Glomerular visceral epithelial cell (primary cell): ENCODE measurements around the gene ASTN1.

Source experiments
- DNase-seq: peaks from one replicate; pipeline ENCODE4 v3.0.0-alpha.2; 2016; ENCODE audit errors: extremely low spot score

ASTN1 gene

DNA sequence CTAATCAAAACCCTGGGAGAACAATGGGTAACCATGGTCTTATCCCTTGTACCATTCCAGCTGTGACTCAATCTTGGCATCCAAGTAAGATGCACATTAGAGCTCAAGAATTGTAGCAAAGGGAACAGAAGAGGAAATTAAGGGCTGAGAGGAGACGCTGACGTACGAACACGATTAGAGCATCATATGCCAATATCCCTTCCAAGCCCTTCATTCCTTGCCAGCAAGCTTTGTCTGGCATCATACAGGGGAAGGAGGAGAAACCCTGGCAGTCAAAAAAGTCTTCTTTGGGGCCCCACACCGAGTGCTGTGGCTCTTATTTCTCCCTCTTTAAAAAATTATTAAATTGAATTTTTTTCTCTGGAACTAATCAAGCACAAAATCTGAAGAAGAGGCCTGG lies 120.9 kb downstream of the ASTN1 start:
- no peak for DNase-seq

DNA sequence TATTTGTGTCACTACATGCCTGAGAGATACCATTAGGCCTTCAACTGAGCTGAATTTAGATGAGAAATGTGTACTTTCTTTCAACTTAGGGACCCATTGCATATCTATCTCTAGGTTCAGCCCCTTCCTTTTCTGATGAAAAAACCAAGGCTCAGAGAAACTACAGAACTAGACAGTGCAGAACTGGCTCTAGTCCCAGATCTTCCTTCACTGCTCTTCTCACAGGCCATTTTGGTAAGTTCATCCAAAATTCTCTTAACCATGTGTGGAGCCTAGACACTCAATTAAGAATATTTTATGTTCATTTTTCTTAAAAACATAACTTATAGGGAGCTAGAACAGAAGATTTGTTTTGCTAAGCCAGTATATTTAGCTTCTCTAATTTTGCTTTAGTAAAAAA lies 128.9 kb downstream of the ASTN1 start:
- DNase-seq = no peak

DNA sequence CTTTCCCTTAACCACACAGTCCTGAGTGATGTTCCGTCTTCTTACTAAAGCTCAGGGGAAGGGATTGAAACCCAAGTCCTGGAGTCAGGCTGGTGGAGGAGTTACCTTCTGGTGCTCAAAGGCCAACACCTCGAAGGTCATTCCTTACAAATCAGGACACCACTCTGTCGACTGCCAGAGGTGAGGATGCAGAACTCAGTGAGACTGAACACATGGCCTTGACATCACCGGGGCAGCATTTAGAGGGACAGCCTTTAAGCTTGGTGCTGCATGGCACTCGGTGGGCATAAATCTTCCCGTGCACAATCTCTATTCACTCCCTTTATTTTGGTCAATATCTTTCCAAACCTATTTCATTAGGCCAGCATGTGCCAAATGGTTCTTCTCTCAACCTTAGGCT lies 130.9 kb downstream of the ASTN1 start:
- no peak for DNase-seq

- DNase-seq = no peak
Measured at GRCh38 chr1:177032434-177032833, 132.1 kb downstream of the ASTN1 start.

- DNase-seq = no peak
Measured at GRCh38 chr1:177024623-177025022, 139.9 kb downstream of the ASTN1 start.

GRCh38 chr1:177023726-177024125 lies 140.8 kb downstream of the ASTN1 start:
- DNase-seq = no peak

DNA sequence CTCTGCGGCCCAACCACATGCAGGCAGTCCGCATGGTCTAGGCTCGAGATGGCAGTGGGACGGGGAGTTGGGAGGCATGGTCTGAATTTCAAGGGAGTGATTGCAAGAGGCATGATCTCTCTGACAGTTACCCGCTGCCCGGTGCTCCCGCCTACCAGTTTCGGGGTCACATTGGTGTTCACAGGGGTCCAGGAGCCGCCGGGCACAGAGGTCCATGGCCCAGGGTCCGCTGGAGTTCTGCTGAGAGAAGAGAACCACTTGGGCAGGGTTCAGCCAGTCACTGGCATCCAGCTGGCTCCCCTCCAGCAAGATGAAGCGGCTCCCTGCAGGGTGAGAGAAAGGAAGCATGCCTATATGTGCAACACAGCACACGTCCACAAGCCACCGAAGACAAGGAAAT lies 141.3 kb downstream of the ASTN1 start:
- DNase-seq = no peak

DNA sequence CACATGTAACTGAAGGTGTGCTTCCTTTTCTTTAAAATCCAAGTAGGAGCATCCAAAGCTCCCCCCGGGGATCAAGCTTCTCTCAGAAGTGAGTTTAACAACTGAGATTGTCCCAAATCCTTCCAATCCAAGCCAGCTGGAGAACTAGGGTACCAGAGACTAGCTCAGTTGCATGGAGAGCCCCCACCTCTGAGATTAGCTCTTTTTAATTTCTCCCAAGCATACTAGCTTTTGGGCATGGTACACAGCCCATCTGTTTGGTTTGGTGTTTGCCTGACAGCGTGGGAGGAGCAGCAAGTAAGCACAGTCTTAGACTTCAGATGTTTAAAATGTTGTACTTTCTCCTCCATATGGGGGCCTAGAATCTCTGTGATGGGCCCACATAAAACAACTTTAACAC lies 142.8 kb downstream of the ASTN1 start:
- no peak for DNase-seq

DNA sequence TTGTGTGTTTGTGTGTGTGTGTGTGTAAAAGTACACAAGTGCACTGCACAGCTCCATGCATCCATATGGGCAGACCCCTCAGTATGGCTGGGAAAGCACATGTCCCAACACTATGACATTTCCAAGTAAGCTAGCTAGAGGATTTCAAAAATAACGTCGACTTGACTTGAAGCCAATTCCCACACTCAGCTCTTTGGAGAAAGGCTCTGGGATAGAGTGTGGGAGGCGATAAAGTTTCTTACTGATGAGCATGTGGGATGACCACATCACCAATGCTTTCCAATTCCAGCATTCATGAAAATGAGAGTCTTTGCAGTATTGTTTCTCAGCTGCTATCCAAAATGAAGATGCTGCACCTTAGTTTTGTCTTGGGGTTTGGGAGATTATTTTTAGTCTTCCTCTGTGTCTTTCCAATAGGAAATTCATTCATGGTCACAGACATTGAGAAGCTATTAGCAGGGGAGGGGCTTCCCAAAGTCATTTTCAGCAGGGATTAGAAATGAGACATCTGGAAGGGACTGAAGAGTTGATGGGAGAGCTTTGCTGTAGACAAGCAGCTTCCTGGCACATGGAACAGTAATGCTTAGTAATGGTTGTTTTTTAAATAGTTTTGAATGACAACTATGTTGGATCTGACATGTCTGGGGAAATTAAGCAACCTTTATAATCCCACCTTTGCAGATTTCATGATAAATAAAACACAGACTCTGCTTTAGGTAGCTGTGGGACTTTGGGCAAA lies 143.5 kb downstream of the ASTN1 start:
- no peak for DNase-seq

- no peak for DNase-seq
Measured at GRCh38 chr1:177017287-177017852, 147.1 kb downstream of the ASTN1 start.

- no peak for DNase-seq
Measured at GRCh38 chr1:177014325-177014724, 150.2 kb downstream of the ASTN1 start.

DNA sequence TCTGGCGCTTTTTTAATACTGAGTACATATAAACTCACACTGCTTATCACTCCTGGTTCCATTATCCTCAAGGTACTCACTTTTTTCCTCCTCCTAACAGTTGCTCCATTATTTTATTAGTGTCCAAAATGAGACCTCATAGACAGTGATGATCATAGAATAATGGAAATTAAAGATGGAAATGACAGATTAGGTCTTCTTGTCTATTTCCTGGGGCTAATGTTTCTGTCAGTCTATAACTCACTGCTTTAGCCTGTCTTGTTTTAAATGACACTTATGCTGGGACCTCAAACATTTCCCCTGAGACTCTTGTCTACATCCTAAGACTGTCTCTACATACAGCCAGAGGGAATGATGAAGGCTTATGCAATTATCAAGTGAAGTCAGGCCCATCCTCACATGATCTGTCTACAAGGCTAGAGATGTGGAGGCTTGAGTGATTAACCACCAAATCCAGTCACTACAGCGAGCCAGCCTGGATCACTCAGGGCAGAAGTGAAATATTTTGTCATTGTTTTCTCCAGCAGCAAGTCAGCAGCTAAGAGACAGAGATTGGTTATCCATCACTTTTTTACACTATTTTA lies 152.1 kb downstream of the ASTN1 start:
- no peak for DNase-seq

DNA sequence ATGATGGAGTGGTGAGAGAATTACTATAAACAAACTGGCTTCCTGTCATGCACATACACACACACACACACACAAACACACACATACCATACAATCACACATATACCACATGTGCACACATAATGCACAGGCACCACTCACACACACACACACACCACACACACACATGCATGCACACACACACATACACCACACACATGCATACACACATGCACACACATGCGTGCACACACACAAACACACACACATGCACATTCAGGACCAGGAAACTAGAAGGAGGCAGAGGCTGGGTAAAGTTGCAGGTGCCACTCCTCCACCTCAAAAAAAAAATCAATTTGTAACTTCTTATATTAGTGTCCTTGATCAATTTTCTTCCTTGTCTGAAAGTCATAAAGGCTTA lies 153.0 kb downstream of the ASTN1 start:
- no peak for DNase-seq

DNA sequence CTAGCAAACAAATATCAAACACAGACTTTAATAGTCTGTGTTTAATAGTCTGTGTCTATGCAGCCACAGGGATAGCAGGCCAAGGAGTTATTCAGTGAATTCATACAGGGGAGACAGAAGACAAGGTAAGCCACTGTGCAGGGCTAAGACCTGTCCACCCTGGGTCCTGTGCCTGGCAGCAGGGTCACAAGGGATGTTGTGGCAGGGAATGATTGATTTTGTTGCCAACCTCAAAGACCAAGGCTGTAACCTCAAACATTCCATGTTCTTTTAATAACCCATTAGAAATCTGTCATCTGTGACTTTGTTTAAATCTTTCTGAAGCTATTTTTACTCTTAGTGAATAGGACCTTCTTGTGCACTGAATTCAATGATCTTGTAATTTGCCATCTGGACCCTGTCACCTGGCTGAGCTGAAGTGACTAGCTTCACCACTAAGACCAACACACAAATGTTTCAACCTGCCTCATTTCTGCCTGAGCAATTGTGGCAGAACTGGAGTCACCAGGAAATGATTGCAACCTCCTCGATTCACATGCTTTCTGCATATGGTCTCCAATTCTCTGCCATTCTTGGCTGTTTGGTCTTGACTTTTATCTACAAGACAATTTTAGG lies 154.2 kb downstream of the ASTN1 start:
- DNase-seq = no peak

- DNase-seq = no peak
Measured at GRCh38 chr1:177008653-177009052, 155.9 kb downstream of the ASTN1 start.

GRCh38 chr1:177007437-177008161 lies 156.9 kb downstream of the ASTN1 start:
- DNase-seq = no peak

DNA sequence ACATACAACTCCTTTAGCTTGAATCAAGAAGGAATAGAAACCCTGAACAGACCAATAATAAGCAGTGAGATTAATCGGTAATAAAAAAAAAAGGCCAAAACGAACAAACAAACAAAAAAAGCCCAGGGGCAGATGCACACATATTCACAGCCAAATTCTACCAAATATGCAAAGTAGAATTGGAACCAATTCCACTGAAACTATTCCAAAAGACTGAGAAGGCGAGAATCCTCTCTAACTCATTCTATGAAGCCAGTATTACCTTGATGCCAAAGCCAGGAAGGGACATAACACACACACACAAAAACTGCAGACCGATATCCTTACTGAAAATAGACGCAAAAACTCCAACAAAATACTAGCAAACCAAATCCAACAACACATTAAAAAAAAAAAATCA lies 161.6 kb downstream of the ASTN1 start:
- no peak for DNase-seq

DNA sequence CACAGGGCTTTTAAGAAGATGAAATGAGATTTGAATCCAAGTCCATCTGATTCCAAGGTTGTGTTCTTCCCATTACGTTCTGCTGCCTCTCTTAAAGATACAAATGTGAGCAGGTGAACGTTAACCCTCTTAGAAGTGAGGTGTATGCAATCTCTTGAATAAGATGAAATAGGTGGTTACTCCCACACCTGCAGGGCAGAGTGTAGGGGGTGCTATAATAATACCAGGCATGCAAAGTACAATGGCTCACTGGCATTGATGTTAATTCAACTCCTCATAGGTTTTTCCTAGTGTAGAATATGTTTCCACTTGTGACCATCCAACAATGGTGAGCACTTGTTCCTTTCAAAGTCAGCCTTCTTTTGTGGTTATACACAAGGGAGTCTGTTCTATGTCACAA lies 163.0 kb downstream of the ASTN1 start:
- DNase-seq = no peak

DNA sequence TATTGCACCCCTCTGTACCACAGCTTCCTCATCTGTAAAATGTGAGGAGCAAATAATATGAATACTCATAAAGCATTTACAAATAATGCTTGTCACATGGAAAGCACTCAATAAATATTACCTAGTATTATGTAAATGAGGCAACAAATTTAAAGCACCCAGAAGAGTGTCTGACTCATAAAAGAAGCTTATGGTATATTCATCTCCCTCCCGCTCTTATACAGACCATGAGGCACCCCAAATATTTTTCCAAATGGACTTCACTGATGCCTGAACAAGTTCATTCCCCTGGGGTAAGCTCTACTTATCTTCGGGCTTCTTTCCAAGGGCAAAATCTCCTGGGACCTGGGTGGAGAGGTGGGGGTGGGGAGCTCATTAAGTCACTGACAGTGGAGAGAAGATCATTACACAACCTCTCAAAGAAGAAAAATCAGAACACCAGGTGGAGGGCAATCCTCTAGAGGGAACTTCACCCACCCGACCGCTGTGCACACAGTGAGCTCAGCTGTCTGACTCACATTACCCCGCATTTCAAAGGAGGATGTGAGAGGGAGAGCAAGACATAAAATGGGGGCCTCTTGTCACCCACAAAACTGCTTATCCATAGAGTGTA lies 166.2 kb downstream of the ASTN1 start:
- no peak for DNase-seq

DNA sequence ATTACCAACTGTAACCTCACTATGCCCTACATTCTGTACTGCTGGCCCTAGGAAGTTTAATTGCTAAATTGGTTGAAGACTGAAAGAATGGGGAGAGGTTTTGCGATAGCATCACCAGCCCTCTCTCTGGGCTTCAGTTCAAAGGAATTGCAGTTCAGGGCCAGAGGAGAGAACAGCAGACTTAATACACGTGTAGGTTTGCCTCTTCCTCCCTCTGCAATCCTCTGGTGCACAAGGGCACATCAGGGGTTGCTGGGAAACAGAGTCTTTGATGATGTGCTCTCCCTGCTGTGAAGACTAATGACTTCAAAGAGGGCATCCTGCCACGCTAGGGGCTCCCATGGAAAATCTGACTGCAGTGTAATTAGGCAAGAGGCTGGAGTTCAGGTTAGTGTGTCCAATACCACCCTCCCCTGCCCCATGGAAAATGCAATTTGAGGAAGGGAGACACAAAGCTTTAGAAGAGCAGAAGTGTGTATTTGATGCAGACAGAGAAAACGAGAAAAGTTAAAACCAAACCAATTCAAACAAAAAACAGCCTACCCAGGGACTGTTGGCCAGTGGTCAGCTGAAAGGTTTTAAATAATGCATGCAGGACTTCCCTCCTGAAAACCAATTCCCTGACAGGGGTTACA lies 167.9 kb downstream of the ASTN1 start:
- DNase-seq = no peak

- no peak for DNase-seq
Measured at GRCh38 chr1:176994931-176995596, 169.4 kb downstream of the ASTN1 start.
